ENCODE results near the gene ENTREP3.

The ENTREP3 gene

DNA sequence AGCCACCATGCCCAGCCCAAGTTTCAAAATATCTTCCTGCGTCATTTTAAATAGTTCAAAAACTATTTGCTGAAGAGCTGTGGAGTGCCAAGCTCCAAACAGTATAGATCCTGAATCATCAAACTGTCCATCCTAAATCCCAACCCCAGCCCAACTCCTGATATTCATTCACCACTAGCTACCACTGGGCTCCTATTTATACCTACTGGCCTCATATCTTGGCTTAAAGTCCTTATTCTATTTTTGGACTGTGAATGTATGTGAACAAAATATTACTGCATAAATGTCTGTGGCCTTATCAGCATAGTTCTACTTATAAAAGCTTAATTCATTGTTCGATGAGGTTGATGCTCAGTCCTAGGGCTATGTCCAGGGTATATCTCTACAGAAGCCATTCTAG, 12.1 kb upstream of the ENTREP3 start:
- peaks cover 18% of the 10 kb centered on the region for H3K4me1 Mint-ChIP-seq (ENCODE audit: low read depth)
- peak overlapping the region; percentile 46 for H3K27ac Mint-ChIP-seq
- no peaks in the 10 kb centered on the region for H3K9me3 Mint-ChIP-seq (ENCODE audit: low read depth)
- H3K4me3 Mint-ChIP-seq = no peak overlapping the region
- no peaks in the 10 kb centered on the region for H3K27me3 Mint-ChIP-seq
- peaks cover 6% of the 10 kb centered on the region for H3K36me3 Mint-ChIP-seq

GRCh38 chr1:155266553-155266952, 11.3 kb upstream of the ENTREP3 start:
- H3K36me3 Mint-ChIP-seq = peaks cover 5% of the 10 kb centered on the region
- no peaks in the 10 kb centered on the region for H3K9me3 Mint-ChIP-seq (ENCODE audit: low read depth)
- peaks cover 16% of the 10 kb centered on the region for H3K4me1 Mint-ChIP-seq (ENCODE audit: low read depth)
- no peaks in the 10 kb centered on the region for H3K27me3 Mint-ChIP-seq
- no peak overlapping the region for H3K4me3 Mint-ChIP-seq
- H3K27ac Mint-ChIP-seq = no peak overlapping the region

DNA sequence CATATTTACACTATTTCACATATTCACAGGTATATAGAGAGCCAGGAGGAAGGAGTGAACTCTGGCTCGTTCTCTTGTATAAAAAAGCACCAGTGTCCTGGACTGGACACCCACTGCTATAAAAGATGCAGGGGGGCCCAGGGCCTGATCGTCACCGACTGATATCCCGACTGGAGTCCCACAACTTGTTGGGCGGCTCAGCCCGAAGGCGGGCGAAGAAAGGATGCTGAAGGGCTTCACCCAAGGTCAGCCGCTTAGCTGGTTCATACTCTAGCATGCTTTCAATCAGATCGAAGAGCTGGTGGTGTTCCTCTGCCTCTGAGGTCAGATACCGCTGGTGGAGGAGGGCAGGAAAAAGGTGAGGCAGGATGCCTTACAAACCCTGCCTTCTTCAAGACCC, 7.8 kb upstream of the ENTREP3 start:
- no peaks in the 10 kb centered on the region for H3K9me3 Mint-ChIP-seq (ENCODE audit: low read depth)
- H3K27me3 Mint-ChIP-seq = no peaks in the 10 kb centered on the region
- peaks cover 9% of the 10 kb centered on the region for H3K36me3 Mint-ChIP-seq
- H3K4me1 Mint-ChIP-seq (ENCODE audit: low read depth) = peaks cover 28% of the 10 kb centered on the region
- H3K27ac Mint-ChIP-seq = peak overlapping the region; percentile 95
- H3K4me3 Mint-ChIP-seq = peak overlapping the region; percentile 97

DNA sequence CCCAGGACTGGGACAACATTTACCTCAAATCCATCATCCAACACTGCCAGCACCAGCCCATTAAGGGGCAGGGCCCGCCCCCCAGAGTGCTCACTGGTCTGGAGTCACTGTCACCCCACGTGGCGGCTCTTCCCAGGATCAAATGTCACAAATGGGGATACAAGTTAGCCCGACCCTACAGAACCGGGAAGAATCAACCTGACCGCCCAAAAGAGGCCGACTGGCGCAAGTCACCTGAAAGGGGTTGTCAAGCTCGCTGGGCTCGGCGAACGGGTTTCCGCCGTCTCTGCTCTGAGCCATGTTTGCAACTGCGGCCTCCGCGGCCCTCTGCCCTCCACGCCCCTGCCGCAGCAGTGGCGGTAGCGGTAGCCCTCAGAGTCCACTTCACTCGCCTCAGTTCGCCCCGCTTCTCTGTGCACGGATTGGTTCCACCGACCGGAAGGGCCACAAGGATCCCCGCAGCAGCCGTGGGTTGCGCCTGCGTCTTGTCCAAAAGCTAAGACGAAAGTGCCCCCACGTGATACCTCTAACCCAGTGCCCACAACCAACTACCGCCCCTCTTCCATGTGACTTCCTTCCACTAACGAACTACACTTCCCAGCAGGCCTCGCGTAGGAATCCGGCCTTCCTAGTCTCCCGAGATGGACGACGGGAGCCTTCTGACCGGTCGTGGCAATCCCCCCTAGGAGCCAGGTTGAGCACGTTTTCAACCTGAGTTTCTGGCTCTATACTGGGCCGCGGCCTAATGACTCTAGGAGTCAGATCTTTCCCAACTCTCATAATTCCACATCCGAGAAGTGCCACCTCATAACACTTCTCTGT, 6.8 kb upstream of the ENTREP3 start, which contains the start of gene SCAMP3:
Gene SCAMP3 (minus strand): TSS at position 509 of the 822 bp plus-strand sequence. CDS start 209 bp downstream, at position 300.
- peaks cover 28% of the 10 kb centered on the region for H3K4me1 Mint-ChIP-seq (ENCODE audit: low read depth)
- peak within 1 kb of the TSS; percentile 95 for H3K27ac Mint-ChIP-seq
- no peaks in the 10 kb centered on the region for H3K27me3 Mint-ChIP-seq
- H3K36me3 Mint-ChIP-seq = peaks cover 13% of the 10 kb centered on the region
- peak within 1 kb of the TSS; percentile 97 for H3K4me3 Mint-ChIP-seq
- no peaks in the 10 kb centered on the region for H3K9me3 Mint-ChIP-seq (ENCODE audit: low read depth)

DNA sequence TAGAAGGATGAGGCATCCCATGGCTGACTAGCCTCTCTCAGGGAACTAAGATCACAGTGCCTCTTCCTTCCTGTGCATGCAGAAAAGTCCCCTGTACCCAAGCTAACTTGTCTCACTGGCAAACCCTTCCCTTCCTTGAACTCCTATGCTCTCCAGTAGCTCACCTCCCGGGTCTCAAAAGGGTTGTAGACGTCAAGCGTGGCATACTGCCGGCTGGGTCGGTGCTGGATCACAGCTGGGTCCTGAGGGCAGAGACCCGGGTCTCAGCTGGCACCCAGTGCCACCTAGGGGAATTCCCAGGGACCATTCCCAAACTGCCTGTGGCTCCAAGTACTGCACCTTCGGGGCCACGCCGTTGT, 6.2 kb upstream of the ENTREP3 start:
- Mint-ChIP-seq H3K4me1 (ENCODE audit: low read depth) (peaks cover 30% of the 10 kb centered on the region), H3K4me3 (peak overlapping the region; percentile 97), H3K9me3 (ENCODE audit: low read depth) (no peaks in the 10 kb centered on the region), H3K27me3 (no peaks in the 10 kb centered on the region), H3K27ac (peak overlapping the region; percentile 95), H3K36me3 (peaks cover 16% of the 10 kb centered on the region)

DNA sequence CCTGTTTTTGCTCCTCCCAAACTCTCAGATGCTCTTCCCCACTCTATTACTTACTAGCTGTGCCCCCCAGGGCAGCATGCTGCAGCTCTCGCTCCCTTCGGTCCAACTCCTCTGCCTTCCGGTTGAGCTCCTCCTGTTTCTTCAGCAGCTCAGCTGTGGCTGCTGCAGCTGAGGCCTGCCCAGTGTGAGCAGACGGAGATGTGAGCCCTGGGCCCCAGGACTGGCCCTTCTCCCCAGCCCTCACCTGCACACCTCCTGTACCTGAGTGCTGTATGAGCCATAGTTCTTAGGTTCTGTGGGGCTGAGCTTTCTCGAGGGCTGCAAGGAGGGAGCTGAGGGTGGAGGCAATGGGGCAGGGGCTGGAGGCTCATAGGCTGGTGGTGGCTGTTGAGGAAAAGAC, 5.0 kb upstream of the ENTREP3 start:
- Mint-ChIP-seq H3K27ac (peak overlapping the region; percentile 64), H3K27me3 (no peaks in the 10 kb centered on the region), H3K9me3 (ENCODE audit: low read depth) (no peaks in the 10 kb centered on the region), H3K4me3 (peak overlapping the region; percentile 97), H3K36me3 (peaks cover 16% of the 10 kb centered on the region), H3K4me1 (ENCODE audit: low read depth) (peaks cover 37% of the 10 kb centered on the region)

DNA sequence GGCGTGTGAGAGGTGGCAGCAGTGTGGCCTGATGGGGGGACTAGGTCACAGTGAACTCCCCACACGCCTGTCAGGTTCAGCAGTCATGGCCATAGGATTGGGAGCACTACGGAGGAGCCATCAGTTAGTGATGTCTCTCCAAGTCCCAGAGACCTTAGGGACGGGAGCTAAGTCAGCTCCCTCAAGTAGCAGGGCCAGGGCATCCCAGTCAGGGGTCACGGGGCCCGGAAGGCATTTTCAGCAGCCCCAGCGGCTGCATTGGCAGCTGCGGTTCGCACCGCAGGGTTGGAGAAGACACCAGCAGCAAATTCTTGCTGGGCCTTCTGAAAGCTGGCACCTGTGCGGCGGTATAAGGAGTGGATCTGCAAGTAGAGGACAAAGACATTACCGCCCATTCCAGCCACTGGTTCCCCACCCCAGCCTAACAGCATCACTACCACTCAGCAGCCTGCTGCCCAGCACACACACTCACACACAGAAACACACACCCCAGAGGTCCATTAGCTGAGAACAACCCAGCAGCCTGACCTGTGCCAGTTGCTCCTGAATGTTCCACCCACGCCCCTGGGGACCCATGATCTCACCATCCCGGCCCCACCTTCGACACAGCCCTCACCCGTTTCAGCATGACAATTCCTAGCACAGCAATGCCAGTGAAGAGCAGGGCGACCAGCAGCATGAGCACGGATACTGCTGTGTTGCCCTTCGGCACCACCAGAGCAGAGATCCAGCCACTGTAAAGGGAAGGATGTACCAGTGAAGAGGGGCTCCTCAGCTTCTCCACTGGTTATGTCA, 972 bp upstream of the ENTREP3 start:
- Mint-ChIP-seq H3K4me3 (peak overlapping the region; percentile 78), H3K36me3 (peaks cover 10% of the 10 kb centered on the region), H3K9me3 (ENCODE audit: low read depth) (no peaks in the 10 kb centered on the region), H3K27me3 (no peaks in the 10 kb centered on the region), H3K27ac (peak overlapping the region; percentile 28), H3K4me1 (ENCODE audit: low read depth) (peaks cover 35% of the 10 kb centered on the region)

DNA sequence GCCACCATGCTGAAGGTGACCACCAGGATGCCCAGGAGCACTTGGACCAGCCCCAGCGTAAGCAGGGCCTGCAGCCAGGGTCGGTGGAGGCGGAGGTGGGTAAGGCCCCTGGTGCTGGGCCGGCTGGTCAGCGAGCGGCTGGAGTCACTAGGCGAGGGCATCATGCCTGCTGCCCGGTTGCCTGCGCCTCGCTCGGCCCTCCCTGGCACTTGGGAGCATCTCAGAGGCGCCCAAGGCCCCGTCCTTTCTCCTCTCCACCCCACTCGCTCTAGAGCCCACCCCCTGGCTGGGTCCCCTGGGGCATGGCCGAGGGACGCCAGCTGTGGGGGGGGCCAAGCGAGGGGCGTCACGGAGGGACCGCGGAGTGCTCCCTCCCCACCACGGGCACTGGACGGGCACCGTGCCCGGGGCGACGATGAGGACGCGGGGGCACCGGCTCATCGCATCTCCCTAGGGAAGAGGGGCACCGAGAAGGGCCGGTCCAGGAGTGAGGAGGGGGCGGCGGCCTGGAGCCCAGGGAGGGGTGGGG, 505 bp downstream of the ENTREP3 start:
- peak overlapping the region; percentile 87 for H3K4me3 Mint-ChIP-seq
- peaks cover 8% of the 10 kb centered on the region for H3K36me3 Mint-ChIP-seq
- H3K4me1 Mint-ChIP-seq (ENCODE audit: low read depth) = peaks cover 32% of the 10 kb centered on the region
- H3K27ac Mint-ChIP-seq = peak overlapping the region; percentile 73
- no peaks in the 10 kb centered on the region for H3K27me3 Mint-ChIP-seq
- no peaks in the 10 kb centered on the region for H3K9me3 Mint-ChIP-seq (ENCODE audit: low read depth)

DNA sequence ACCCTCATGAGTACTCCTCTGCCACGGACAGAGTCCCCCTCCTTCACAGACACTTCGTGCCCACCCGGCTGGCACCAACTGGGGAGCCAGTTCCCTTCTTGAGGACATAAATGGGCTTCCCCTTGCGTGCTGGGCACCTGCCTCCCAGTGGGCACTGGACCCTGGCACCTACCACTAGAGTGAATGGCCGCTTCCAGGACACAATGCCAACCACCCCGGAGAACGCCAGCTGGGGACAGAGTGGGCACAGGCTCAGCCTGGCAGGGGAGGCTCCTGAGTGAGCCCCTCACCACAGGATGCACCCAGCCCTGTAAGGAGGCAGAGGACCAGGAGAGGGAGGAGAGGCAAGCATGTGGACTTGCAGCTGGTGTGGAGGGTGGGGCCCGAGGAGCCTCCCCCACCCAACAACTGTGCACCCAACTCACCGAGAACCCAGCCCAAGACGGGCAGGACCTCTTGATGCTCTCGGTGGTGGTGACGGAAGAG, 1.0 kb downstream of the ENTREP3 start:
- H3K27me3 Mint-ChIP-seq = no peaks in the 10 kb centered on the region
- peaks cover 32% of the 10 kb centered on the region for H3K4me1 Mint-ChIP-seq (ENCODE audit: low read depth)
- H3K4me3 Mint-ChIP-seq = peak overlapping the region; percentile 87
- no peaks in the 10 kb centered on the region for H3K9me3 Mint-ChIP-seq (ENCODE audit: low read depth)
- H3K27ac Mint-ChIP-seq = peak overlapping the region; percentile 73
- H3K36me3 Mint-ChIP-seq = peaks cover 8% of the 10 kb centered on the region

GRCh38 chr1:155253797-155254196, 1.5 kb downstream of the ENTREP3 start:
- peak overlapping the region; percentile 75 for H3K27ac Mint-ChIP-seq
- peaks cover 32% of the 10 kb centered on the region for H3K4me1 Mint-ChIP-seq (ENCODE audit: low read depth)

GRCh38 chr1:155253208-155253607, 2.1 kb downstream of the ENTREP3 start:
- Mint-ChIP-seq H3K27ac (no peak overlapping the region), H3K36me3 (peaks cover 8% of the 10 kb centered on the region), H3K9me3 (ENCODE audit: low read depth) (no peaks in the 10 kb centered on the region), H3K27me3 (no peaks in the 10 kb centered on the region), H3K4me1 (ENCODE audit: low read depth) (peaks cover 31% of the 10 kb centered on the region), H3K4me3 (peak overlapping the region; percentile 87)

More at GRCh38 chr1:155253797-155254196, 1.5 kb downstream of the ENTREP3 start:
- H3K36me3 Mint-ChIP-seq = peaks cover 8% of the 10 kb centered on the region
- no peaks in the 10 kb centered on the region for H3K27me3 Mint-ChIP-seq
- no peaks in the 10 kb centered on the region for H3K9me3 Mint-ChIP-seq (ENCODE audit: low read depth)
- peak overlapping the region; percentile 87 for H3K4me3 Mint-ChIP-seq

- H3K27ac Mint-ChIP-seq = no peak overlapping the region
- peaks cover 29% of the 10 kb centered on the region for H3K4me1 Mint-ChIP-seq (ENCODE audit: low read depth)
- no peaks in the 10 kb centered on the region for H3K27me3 Mint-ChIP-seq
- no peaks in the 10 kb centered on the region for H3K36me3 Mint-ChIP-seq
- no peak overlapping the region for H3K4me3 Mint-ChIP-seq
- no peaks in the 10 kb centered on the region for H3K9me3 Mint-ChIP-seq (ENCODE audit: low read depth)
Observed at GRCh38 chr1:155251566-155251965, 3.7 kb downstream of the ENTREP3 start.

- Mint-ChIP-seq H3K4me1 (ENCODE audit: low read depth) (peaks cover 30% of the 10 kb centered on the region), H3K36me3 (no peaks in the 10 kb centered on the region), H3K4me3 (peak overlapping the region; percentile 67), H3K27ac (peak overlapping the region; percentile 34), H3K9me3 (ENCODE audit: low read depth) (no peaks in the 10 kb centered on the region), H3K27me3 (no peaks in the 10 kb centered on the region)
Observed at GRCh38 chr1:155250633-155251449, 4.4 kb downstream of the ENTREP3 start.

DNA sequence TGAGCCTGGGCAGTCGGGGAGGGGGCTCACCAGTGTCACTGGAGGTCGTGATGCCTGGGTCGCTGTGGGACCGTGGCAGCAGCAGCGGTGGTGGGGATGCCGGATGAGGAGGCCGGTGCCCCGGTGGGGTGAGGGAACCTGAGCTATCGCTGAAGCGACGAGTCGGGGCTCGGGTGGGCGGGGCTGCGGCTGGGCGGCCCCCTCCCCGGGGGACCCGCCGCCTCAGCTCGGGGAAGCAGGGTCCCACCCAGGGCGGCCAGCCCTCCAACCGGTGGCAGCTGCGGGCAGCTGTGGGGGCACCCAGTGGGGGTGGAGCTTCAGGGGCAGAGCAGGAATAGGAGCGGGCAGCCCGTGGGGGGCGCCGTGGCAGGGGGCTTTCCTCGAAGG, 5.0 kb downstream of the ENTREP3 start:
- H3K9me3 Mint-ChIP-seq (ENCODE audit: low read depth) = no peaks in the 10 kb centered on the region
- no peak overlapping the region for H3K27ac Mint-ChIP-seq
- H3K27me3 Mint-ChIP-seq = no peaks in the 10 kb centered on the region
- no peaks in the 10 kb centered on the region for H3K36me3 Mint-ChIP-seq
- peaks cover 24% of the 10 kb centered on the region for H3K4me1 Mint-ChIP-seq (ENCODE audit: low read depth)
- peak overlapping the region; percentile 74 for H3K4me3 Mint-ChIP-seq

Data from activated naive CD8-positive, alpha-beta T cell (primary cell).